Endothelial cell of umbilical vein (primary cell): ENCODE measurements around the gene ADRA2A.

Source experiments
- CTCF ChIP-seq, 2 donors: IDR thresholded peaks; 1 replicate in 1 of 2; 2 replicates in 1 of 2; pipeline ENCODE4 v1.5.1; 2011; ENCODE audit warnings: low read length in 2 of 2, mild to moderate bottlenecking in 2 of 2, moderate library complexity in 2 of 2, control low read depth in 1 of 2, inconsistent platforms in 1 of 2, low read depth in 1 of 2; ENCODE audit not compliant: insufficient read depth in 1 of 2; ENCODE audit errors: extremely low read depth in 1 of 2
- EZH2 ChIP-seq: IDR thresholded peaks from 2 replicates; pipeline ENCODE4 v1.6.1; 2012; ENCODE audit warnings: borderline replicate concordance, low read depth, mild to moderate bottlenecking, moderate library complexity, low read length, inconsistent platforms; ENCODE audit not compliant: severe bottlenecking
- POLR2A ChIP-seq: IDR thresholded peaks from 2 replicates; pipeline ENCODE4 v1.6.1; 2012; ENCODE audit warnings: low read depth, mild to moderate bottlenecking, control low read depth, low read length
- POLR2AphosphoS5 ChIP-seq: IDR thresholded peaks from 2 replicates; pipeline ENCODE4 v1.6.1; 2012; ENCODE audit warnings: low read depth, mild to moderate bottlenecking, control low read depth, low read length, moderate library complexity; ENCODE audit not compliant: insufficient read depth
- TF ChIP-seq, protein P1 (sequence below): IDR thresholded peaks from 2 replicates; pipeline ENCODE4 v1.6.1; 2011; ENCODE audit not compliant: insufficient read depth, insufficient read length

DNA sequence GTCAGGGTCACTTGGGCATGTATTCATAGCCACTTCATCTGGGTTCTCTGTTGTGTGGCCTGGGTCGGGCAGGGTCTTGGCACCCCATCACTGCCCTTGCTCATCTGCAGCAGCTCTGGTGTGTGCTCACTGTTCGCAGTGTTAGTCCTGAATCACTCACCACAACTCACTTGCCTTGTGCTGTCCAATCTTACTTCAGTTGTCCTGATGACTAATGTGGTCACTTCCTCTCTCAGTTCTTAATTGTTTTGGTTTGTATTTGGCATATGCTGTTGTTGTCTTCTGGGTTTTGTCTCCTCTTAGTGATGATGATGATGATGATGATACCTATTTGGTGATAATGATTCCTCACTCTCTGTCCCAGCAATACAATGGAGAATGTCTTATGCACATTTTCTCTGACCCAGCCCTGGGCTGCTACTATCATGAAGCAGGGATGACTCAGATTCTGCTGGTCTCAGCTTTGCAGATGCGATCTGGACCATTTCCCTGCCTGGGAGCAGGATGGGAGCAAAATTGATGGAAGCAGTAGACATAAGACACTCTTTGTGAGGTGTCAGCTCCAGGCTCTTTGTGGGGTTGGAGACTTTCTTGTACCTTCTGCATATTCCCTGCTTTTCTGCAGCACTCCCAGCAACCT, 17.0 kb downstream of the ADRA2A start:
- TF ChIP-seq POLR2A (no peak), CTCF (IDR thresholded peaks at IDR 0.05; ENCODE audit: extremely low read depth in 1 of 2, insufficient read depth in 1 of 2, low read depth in 1 of 2, low read length in 2 of 2) (no peak), EZH2 (no peak), POLR2AphosphoS5 (no peak)
- TF ChIP-seq, protein P1, sequence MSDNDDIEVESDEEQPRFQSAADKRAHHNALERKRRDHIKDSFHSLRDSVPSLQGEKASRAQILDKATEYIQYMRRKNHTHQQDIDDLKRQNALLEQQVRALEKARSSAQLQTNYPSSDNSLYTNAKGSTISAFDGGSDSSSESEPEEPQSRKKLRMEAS: no peak
